Vagina (tissue), 2 donors: Measurements from ENCODE around the gene CSPG5.

ENCODE experiments used
- POLR2AphosphoS5 ChIP-seq, 2 donors: sonication (generic); formaldehyde crosslinking; IDR thresholded peaks; one replicate each; pipeline ENCODE4 v1.9.0; 2017; ENCODE audit warnings: antibody characterized with exemption in 2 of 2, mild to moderate bottlenecking in 2 of 2, low read depth in 1 of 2; ENCODE audit not compliant: insufficient read depth in 1 of 2
- TF ChIP-seq, protein P1 (sequence below), 3 experiments: fragments of 450-650 bp in 2 of 3; fragments of 200-600 bp in 1 of 3; sonication (generic) in 1 of 3; IDR thresholded peaks; one replicate each; pipeline ENCODE4 v1.5.1; 2017 to 2019; ENCODE audit warnings: antibody characterized with exemption in 3 of 3, mild to moderate bottlenecking in 2 of 3, moderate library complexity in 2 of 3

DNA sequence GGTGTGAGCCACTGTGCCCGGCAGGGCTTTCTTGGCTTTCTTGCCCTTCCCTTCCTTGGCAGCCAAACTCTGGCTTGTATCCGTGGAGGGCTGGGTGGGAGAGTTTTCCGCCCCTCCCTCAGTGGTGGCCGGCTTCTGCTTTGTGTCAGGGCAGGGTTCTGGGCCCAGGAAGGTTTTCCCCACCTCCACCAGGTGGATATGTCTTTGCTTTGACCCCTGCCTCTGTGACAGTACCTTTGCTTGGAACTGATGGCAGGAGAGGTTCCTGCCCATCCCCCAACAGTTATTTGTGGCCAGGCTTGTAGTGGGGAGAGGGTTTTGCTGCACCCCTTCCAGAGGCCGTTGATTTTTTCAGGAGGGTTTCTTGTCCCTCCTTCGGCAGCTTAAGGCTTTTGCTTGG is 24.3 kb downstream of the CSPG5 start:
- TF ChIP-seq, protein P1, sequence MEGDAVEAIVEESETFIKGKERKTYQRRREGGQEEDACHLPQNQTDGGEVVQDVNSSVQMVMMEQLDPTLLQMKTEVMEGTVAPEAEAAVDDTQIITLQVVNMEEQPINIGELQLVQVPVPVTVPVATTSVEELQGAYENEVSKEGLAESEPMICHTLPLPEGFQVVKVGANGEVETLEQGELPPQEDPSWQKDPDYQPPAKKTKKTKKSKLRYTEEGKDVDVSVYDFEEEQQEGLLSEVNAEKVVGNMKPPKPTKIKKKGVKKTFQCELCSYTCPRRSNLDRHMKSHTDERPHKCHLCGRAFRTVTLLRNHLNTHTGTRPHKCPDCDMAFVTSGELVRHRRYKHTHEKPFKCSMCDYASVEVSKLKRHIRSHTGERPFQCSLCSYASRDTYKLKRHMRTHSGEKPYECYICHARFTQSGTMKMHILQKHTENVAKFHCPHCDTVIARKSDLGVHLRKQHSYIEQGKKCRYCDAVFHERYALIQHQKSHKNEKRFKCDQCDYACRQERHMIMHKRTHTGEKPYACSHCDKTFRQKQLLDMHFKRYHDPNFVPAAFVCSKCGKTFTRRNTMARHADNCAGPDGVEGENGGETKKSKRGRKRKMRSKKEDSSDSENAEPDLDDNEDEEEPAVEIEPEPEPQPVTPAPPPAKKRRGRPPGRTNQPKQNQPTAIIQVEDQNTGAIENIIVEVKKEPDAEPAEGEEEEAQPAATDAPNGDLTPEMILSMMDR (IDR thresholded peaks at IDR 0.05) = no peak
- TF ChIP-seq POLR2AphosphoS5 (IDR thresholded peaks at IDR 0.05; ENCODE audit: insufficient read depth in 1 of 2, low read depth in 1 of 2) = no peak
